HCT116 (cell line): ENCODE measurements around the gene TBX2. TPM values are rescaled to one million over a fixed set of nuclear protein-coding genes. Genes with fewer than 3 reads are reported as not detected.

Source experiments
- ATAC-seq: fragments of 200-7000 bp; cut with Tn5 transposase; 2 replicates; pipeline ENCODE4 v1.9.1; 2020; ENCODE audit warnings: mild to moderate bottlenecking, moderate library complexity
- BruUV-seq: library from RNA; stranded (reverse); fragments of 400-500 nt; replicated peaks from 2 replicates; lab custom pipeline; 2021; lab: Mats Ljungman, UMichigan
- CTCF ChIA-PET: fragments of 300-600 bp; sonication (Branson Sonifier 250); formaldehyde crosslinking; loops from one replicate; lab custom pipeline; 2021; ENCODE audit warnings: antibody characterized with exemption; lab: Charles Lee
- POLR2A ChIA-PET: fragments of 300-600, 350-600 bp; sonication (Branson Sonifier 250); formaldehyde crosslinking; loops from one replicate; lab custom pipeline; 2021; ENCODE audit warnings: antibody characterized with exemption; lab: Charles Lee
- RAD21 ChIA-PET, 2 experiments: fragments of 300-600 bp; sonication (Branson Sonifier 250); formaldehyde crosslinking; loops; one replicate each; lab custom pipeline; 2023; ENCODE audit warnings: low total read pairs in 2 of 2; ENCODE audit not compliant: uncharacterized antibody in 2 of 2, unreplicated experiment in 2 of 2, low non-redundant PET in 1 of 2; lab: Charles Lee
- DNase-seq: peaks from one replicate; pipeline ENCODE4 v3.0.0-alpha.2; 2010; ENCODE audit warnings: low read depth, low spot score
- H2AFZ ChIP-seq: fragments of 200-600 bp; shearing (Covaris generic), sonication (generic); 2 replicates; pipeline ENCODE4 v1.6.1; 2017; ENCODE audit warnings: low read depth, mixed run types, mixed read lengths, antibody characterized with exemption, low read length; ENCODE audit not compliant: poor library complexity, severe bottlenecking
- H3K27ac ChIP-seq: 2 replicates; pipeline ENCODE4 v1.5.1; 2012; ENCODE audit warnings: low read depth, low read length
- H3K27me3 ChIP-seq: fragments of 200-600 bp; sonication (generic); 2 replicates; pipeline ENCODE4 v1.6.1; 2016; ENCODE audit warnings: mixed run types, low read length, mixed read lengths; ENCODE audit not compliant: insufficient read depth
- H3K36me3 ChIP-seq, 2 experiments: fragments of 200-500 bp in 1 of 2; fragments of 200-600 bp in 1 of 2; sonication (Bioruptor generic) in 1 of 2; sonication (generic) in 1 of 2; 2 replicates each; pipeline versions ENCODE4 v1.5.1 to v1.6.1; 2014 to 2016; ENCODE audit warnings: low read length in 2 of 2, inconsistent platforms in 1 of 2, mixed read lengths in 1 of 2, mixed run types in 1 of 2; ENCODE audit not compliant: insufficient read depth in 2 of 2, control insufficient read depth in 1 of 2
- H3K4me1 ChIP-seq, 2 experiments: fragments of 200-600 bp in 1 of 2; sonication (generic) in 1 of 2; 2 replicates each; pipeline versions ENCODE4 v1.5.1 to v1.6.1; 2012 to 2017; ENCODE audit warnings: low read length in 2 of 2, inconsistent platforms in 1 of 2, mild to moderate bottlenecking in 1 of 2, mixed read lengths in 1 of 2, mixed run types in 1 of 2, moderate library complexity in 1 of 2; ENCODE audit not compliant: insufficient read depth in 2 of 2, control insufficient read depth in 1 of 2
- H3K4me2 ChIP-seq: fragments of 200-600 bp; sonication (generic); 2 replicates; pipeline ENCODE4 v1.6.1; 2017; ENCODE audit warnings: mixed run types, low read length, mixed read lengths
- H3K4me3 ChIP-seq, 2 experiments: fragments of 200-600 bp in 1 of 2; sonication (generic) in 1 of 2; replicated peaks in 1 of 2; 2 replicates each; pipeline ENCODE4 v1.5.1; 2011 to 2016; ENCODE audit warnings: low read length in 2 of 2, control low read depth in 1 of 2, low read depth in 1 of 2, mild to moderate bottlenecking in 1 of 2, mixed read lengths in 1 of 2, mixed run types in 1 of 2
- H3K79me2 ChIP-seq: fragments of 200-600 bp; sonication (generic); 2 replicates; pipeline ENCODE4 v1.6.1; 2017; ENCODE audit warnings: mild to moderate bottlenecking, mixed run types, low read length, moderate library complexity, mixed read lengths; ENCODE audit not compliant: insufficient read depth
- H3K9ac ChIP-seq: fragments of 200-600 bp; sonication (generic); 2 replicates; pipeline ENCODE4 v1.6.1; 2016; ENCODE audit warnings: low read length, mixed read lengths
- H3K9me2 ChIP-seq: fragments of 200-600 bp; sonication (generic), shearing (Covaris generic); 2 replicates; pipeline ENCODE4 v1.6.1; 2017; ENCODE audit warnings: mixed run types, mild to moderate bottlenecking, moderate library complexity; ENCODE audit not compliant: insufficient read depth
- H3K9me3 ChIP-seq, 2 experiments: fragments of 200-500 bp in 1 of 2; fragments of 200-600 bp in 1 of 2; sonication (Bioruptor generic) in 1 of 2; sonication (generic) in 1 of 2; 2 replicates each; pipeline ENCODE4 v1.6.1; 2014 to 2017; ENCODE audit warnings: low read length in 2 of 2, mixed read lengths in 2 of 2, inconsistent platforms in 1 of 2, low read depth in 1 of 2, mild to moderate bottlenecking in 1 of 2, mixed run types in 1 of 2, moderate library complexity in 1 of 2; ENCODE audit not compliant: control insufficient read depth in 1 of 2, insufficient read depth in 1 of 2
- H4K20me1 ChIP-seq: fragments of 200-600 bp; sonication (generic), shearing (Covaris generic); 2 replicates; pipeline ENCODE4 v1.6.1; 2017; ENCODE audit warnings: mixed run types, mild to moderate bottlenecking, moderate library complexity; ENCODE audit not compliant: insufficient read depth
- CBX3 ChIP-seq: IDR thresholded peaks from 2 replicates; pipeline ENCODE4 v1.6.1; 2012; ENCODE audit warnings: low read depth
- CEBPB ChIP-seq: IDR thresholded peaks from 2 replicates; pipeline ENCODE4 v1.6.1; 2012; ENCODE audit warnings: low read depth
- CTCF ChIP-seq, 3 experiments: fragments of 200-600 bp in 1 of 3; sonication (generic) in 1 of 3; IDR thresholded peaks in 2 of 3; conservative IDR thresholded peaks in 1 of 3; 2 replicates each; pipeline ENCODE4 v1.5.1; 2012 to 2017; ENCODE audit warnings: low read depth in 2 of 3, low read length in 2 of 3, antibody characterized with exemption in 1 of 3, borderline replicate concordance in 1 of 3, control low read depth in 1 of 3, mild to moderate bottlenecking in 1 of 3, mixed read lengths in 1 of 3, mixed run types in 1 of 3, moderate library complexity in 1 of 3; ENCODE audit not compliant: insufficient read depth in 1 of 3
- EGR1 ChIP-seq: IDR thresholded peaks from 2 replicates; pipeline ENCODE4 v1.6.1; 2012; ENCODE audit warnings: low read depth
- ELF1 ChIP-seq: IDR thresholded peaks from 2 replicates; pipeline ENCODE4 v1.6.1; 2012; ENCODE audit warnings: low read depth, borderline replicate concordance
- EZH2 ChIP-seq: fragments of 200-600 bp; sonication (generic); IDR thresholded peaks from 2 replicates; pipeline ENCODE4 v1.6.1; 2017; ENCODE audit warnings: antibody characterized with exemption, mixed run types
- EZH2phosphoT487 ChIP-seq: fragments of 200-600 bp; IDR thresholded peaks from 2 replicates; pipeline ENCODE4 v1.6.1; 2018; ENCODE audit warnings: antibody characterized with exemption, borderline replicate concordance
- FOSL1 ChIP-seq: IDR thresholded peaks from 2 replicates; pipeline ENCODE4 v1.6.1; 2012; ENCODE audit warnings: low read depth
- JUND ChIP-seq: IDR thresholded peaks from 2 replicates; pipeline ENCODE4 v1.6.1; 2012
- MAX ChIP-seq: IDR thresholded peaks from 2 replicates; pipeline ENCODE4 v1.6.1; 2012
- POLR2A ChIP-seq: IDR thresholded peaks from 2 replicates; pipeline ENCODE4 v1.7.0; 2011; ENCODE audit warnings: borderline replicate concordance; ENCODE audit not compliant: insufficient read depth, insufficient read length; ENCODE audit errors: extremely low read depth
- POLR2AphosphoS5 ChIP-seq: IDR thresholded peaks from 2 replicates; pipeline ENCODE4 v1.6.1; 2011; ENCODE audit warnings: mild to moderate bottlenecking, low read depth, low read length, moderate library complexity
- RAD21 ChIP-seq: IDR thresholded peaks from 2 replicates; pipeline ENCODE4 v1.6.1; 2012; ENCODE audit warnings: low read depth, mild to moderate bottlenecking
- SIN3A ChIP-seq: IDR thresholded peaks from 2 replicates; pipeline ENCODE4 v1.6.1; 2012; ENCODE audit warnings: low read depth
- SP1 ChIP-seq: IDR thresholded peaks from 2 replicates; pipeline ENCODE4 v1.6.1; 2012; ENCODE audit warnings: low read depth
- SRF ChIP-seq: IDR thresholded peaks from 2 replicates; pipeline ENCODE4 v1.6.1; 2012; ENCODE audit warnings: low read depth
- TCF7L2 ChIP-seq: IDR thresholded peaks from 2 replicates; pipeline ENCODE4 v1.7.0; 2011; ENCODE audit warnings: borderline replicate concordance, inconsistent platforms; ENCODE audit not compliant: insufficient read depth, insufficient read length; ENCODE audit errors: extremely low read depth
- YY1 ChIP-seq: IDR thresholded peaks from 2 replicates; pipeline ENCODE4 v1.6.1; 2011; ENCODE audit warnings: low read length, low read depth, moderate library complexity, mild to moderate bottlenecking; ENCODE audit not compliant: insufficient replicate concordance; ENCODE audit errors: extremely low read depth
- ZFX ChIP-seq: fragments of 450-650 bp; IDR thresholded peaks from 2 replicates; pipeline ENCODE4 v1.6.1; 2017
- ZNF274 ChIP-seq: fragments of 200-500 bp; sonication (Bioruptor generic); IDR thresholded peaks from 2 replicates; pipeline ENCODE4 v1.6.1; 2014; ENCODE audit warnings: mild to moderate bottlenecking, low read depth, low read length, inconsistent platforms
- intact Hi-C: fragments of 100-400 bp; cut with micrococcal nuclease; formaldehyde crosslinking; loops from 2 replicates; pipeline ENCODE4 v1.10.0; 2022
- total RNA-seq: library from RNA; stranded (reverse); gene quantifications from one replicate; pipeline ENCODE4 v1.2.1, GENCODE V29; 2021; ENCODE audit not compliant: unreplicated experiment
- TF ChIP-seq, protein P1 (sequence below): IDR thresholded peaks from 2 replicates; pipeline ENCODE4 v1.6.1; 2012; ENCODE audit warnings: low read depth
- TF ChIP-seq, protein P2 (sequence below): IDR thresholded peaks from 2 replicates; pipeline ENCODE4 v1.6.1; 2012

Gene TBX2
- total RNA-seq, 1 experiment from 2014 or later = 0.71 TPM

GRCh38 chr17:61425682-61426481 lies 26.2 kb downstream of the TBX2 start:
- Histone ChIP-seq H2AFZ (no peak overlapping the region), H3K9me2 (no peaks in the 10 kb centered on the region), H4K20me1 (no peaks in the 10 kb centered on the region), H3K4me2 (peak overlapping the region; percentile 44), H3K79me2 (no peaks in the 10 kb centered on the region), H3K9me3 (peaks cover 0 to 6% of the 10 kb centered on the region in 2 experiments; a peak in 1 of 4 replicates), H3K27ac (peak overlapping the region; percentile 89), H3K9ac (peak overlapping the region; percentile 32), H3K4me3 (no peak overlapping the region), H3K4me1 (peaks cover 35 to 40% of the 10 kb centered on the region in 2 experiments), H3K36me3 (no peaks in the 10 kb centered on the region), H3K27me3 (no peaks in the 10 kb centered on the region)
- intact Hi-C loops = loop anchor here (2.0 kb wide), 2 partner anchors 69 to 125 kb away; no protein-coding TSS in a partner anchor
- ATAC-seq (peak; percentile 72), DNase-seq (peak; percentile 63)
- BruUV-seq = no TSS peak
- ChIA-PET CTCF (interaction anchor here (0.6 to 2.7 kb wide), 5 partner anchors 12 to 411 kb away, joined by 3 to 17 read pairs (median 10); no protein-coding TSS in a partner anchor), RAD21 (no interaction called here), POLR2A (no interaction called here)
- TF ChIP-seq EZH2 = no peak
- TF ChIP-seq, protein P1, sequence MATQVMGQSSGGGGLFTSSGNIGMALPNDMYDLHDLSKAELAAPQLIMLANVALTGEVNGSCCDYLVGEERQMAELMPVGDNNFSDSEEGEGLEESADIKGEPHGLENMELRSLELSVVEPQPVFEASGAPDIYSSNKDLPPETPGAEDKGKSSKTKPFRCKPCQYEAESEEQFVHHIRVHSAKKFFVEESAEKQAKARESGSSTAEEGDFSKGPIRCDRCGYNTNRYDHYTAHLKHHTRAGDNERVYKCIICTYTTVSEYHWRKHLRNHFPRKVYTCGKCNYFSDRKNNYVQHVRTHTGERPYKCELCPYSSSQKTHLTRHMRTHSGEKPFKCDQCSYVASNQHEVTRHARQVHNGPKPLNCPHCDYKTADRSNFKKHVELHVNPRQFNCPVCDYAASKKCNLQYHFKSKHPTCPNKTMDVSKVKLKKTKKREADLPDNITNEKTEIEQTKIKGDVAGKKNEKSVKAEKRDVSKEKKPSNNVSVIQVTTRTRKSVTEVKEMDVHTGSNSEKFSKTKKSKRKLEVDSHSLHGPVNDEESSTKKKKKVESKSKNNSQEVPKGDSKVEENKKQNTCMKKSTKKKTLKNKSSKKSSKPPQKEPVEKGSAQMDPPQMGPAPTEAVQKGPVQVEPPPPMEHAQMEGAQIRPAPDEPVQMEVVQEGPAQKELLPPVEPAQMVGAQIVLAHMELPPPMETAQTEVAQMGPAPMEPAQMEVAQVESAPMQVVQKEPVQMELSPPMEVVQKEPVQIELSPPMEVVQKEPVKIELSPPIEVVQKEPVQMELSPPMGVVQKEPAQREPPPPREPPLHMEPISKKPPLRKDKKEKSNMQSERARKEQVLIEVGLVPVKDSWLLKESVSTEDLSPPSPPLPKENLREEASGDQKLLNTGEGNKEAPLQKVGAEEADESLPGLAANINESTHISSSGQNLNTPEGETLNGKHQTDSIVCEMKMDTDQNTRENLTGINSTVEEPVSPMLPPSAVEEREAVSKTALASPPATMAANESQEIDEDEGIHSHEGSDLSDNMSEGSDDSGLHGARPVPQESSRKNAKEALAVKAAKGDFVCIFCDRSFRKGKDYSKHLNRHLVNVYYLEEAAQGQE = no peak
- TF ChIP-seq ELF1 = no peak
- TF ChIP-seq EZH2phosphoT487 = no peak
- TF ChIP-seq CBX3 = peak; percentile 48; the same call in 1 of the 2 replicates
- no peak for TF ChIP-seq SP1
- TF ChIP-seq TCF7L2 = no peak
- TF ChIP-seq YY1 = no peak
- TF ChIP-seq EGR1 = no peak
- TF ChIP-seq SIN3A = no peak
- TF ChIP-seq FOSL1 = no peak
- TF ChIP-seq ZFX = peak; percentile 40; the same call in 1 of the 2 replicates
- TF ChIP-seq RAD21 = peak; percentile 92
- TF ChIP-seq SRF = no peak
- TF ChIP-seq CTCF (IDR thresholded peaks at IDR 0.05 in 2 of 3, conservative IDR thresholded peaks at IDR 0.05 in 1 of 3; ENCODE audit: borderline replicate concordance in 1 of 3, insufficient read depth in 1 of 3, low read depth in 2 of 3, low read length in 2 of 3) = peak; percentile 58 to 86 (median 64)
- TF ChIP-seq, protein P2, sequence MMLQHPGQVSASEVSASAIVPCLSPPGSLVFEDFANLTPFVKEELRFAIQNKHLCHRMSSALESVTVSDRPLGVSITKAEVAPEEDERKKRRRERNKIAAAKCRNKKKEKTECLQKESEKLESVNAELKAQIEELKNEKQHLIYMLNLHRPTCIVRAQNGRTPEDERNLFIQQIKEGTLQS = no peak
- no peak for TF ChIP-seq POLR2A
- no peak for TF ChIP-seq CEBPB
- TF ChIP-seq JUND = no peak
- no peak for TF ChIP-seq POLR2AphosphoS5
- no peak for TF ChIP-seq ZNF274
- peak; percentile 24; the same call in 1 of the 2 replicates for TF ChIP-seq MAX
